ENCODE data around the gene ZNF689.

Gene ZNF689

GRCh38 chr16:30606004-30606403 lies 4.2 kb downstream of the ZNF689 start:
- H3K4me3 ChIP-seq (ENCODE audit: control insufficient read depth, low read depth, low read length): no peak overlapping the region
- no peak for DNase-seq (ENCODE audit: low read depth)
- TF ChIP-seq CTCF (IDR thresholded peaks at IDR 0.05; ENCODE audit: control insufficient read depth, insufficient read depth, low read depth, low read length, missing control alignments): no peak

GRCh38 chr16:30605158-30605557 lies 5.0 kb downstream of the ZNF689 start:
- no peak overlapping the region for H3K4me3 ChIP-seq (ENCODE audit: control insufficient read depth, low read depth, low read length)
- no peak for DNase-seq (ENCODE audit: low read depth)
- TF ChIP-seq CTCF (IDR thresholded peaks at IDR 0.05; ENCODE audit: control insufficient read depth, insufficient read depth, low read depth, low read length, missing control alignments): no peak

DNA sequence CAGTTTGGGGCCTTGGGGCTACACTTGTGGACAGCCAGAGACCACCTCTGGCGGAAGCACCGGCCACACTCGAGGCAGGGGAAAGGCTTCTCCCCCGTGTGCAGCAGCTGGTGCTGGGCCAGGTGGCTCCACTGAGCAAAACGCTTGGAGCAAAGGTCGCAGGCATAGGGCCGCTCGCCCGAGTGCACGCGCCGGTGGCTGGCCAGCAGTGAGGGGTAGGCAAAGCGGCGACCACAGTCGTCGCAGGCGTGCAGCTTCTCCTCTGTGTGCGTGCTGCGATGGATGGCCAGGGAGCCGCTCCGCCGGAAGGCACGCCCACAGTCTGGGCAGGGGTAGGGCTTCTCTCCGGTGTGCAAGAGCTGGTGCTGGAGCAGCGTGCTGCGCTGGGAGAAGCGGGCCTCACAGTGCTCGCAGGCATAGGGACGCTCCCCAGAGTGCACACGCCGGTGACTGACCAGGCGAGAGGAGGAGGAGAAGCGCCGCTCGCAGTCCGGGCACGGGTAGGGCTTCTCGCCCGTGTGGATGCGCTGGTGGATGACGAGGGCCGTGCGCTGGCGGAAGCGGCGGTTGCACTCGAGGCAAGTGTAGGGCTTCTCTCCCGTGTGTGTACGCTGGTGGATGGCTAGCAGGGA lies 5.8 kb downstream of the ZNF689 start:
- no peak for TF ChIP-seq CTCF (IDR thresholded peaks at IDR 0.05; ENCODE audit: control insufficient read depth, insufficient read depth, low read depth, low read length, missing control alignments)
- no peak overlapping the region for H3K4me3 ChIP-seq (ENCODE audit: control insufficient read depth, low read depth, low read length)
- DNase-seq (ENCODE audit: low read depth): no peak

- H3K4me3 ChIP-seq (ENCODE audit: control insufficient read depth, low read depth, low read length): no peak overlapping the region
- no peak for DNase-seq (ENCODE audit: low read depth)
- TF ChIP-seq CTCF (IDR thresholded peaks at IDR 0.05; ENCODE audit: control insufficient read depth, insufficient read depth, low read depth, low read length, missing control alignments): no peak
Observed at GRCh38 chr16:30603945-30604315, 6.3 kb downstream of the ZNF689 start.

DNA sequence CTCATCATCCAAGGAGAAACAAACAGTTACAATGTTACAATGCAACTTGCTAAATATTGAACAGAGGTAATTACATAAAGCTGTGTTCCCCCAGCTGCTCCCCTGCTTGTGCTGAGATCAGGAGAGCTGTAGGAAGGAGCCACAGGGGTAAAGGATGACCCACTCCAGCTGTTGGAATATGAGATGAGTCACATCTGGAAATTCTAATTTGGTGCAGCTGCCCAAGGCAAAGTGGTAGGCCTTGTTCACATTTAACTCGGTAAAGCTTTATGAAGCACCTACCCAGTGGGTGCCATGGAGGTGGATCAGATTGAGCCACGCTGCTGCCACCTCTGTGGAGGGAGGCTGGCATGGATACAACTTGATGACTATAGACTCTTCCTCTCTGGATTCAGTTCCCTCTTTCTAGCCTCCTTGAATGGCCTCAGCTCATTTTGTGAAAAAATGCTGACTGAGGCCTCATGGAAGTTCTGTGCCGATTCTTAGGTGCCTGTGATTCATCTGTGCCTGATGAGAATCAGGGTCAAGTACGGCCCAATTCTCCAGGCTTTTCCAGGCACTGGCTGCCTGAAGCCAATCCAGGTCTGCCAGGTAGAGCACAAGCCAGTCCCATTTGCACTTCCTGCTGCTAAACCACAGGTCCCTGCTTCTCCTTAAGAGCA lies 7.4 kb downstream of the ZNF689 start:
- no peak overlapping the region for H3K4me3 ChIP-seq (ENCODE audit: control insufficient read depth, low read depth, low read length)
- TF ChIP-seq CTCF (IDR thresholded peaks at IDR 0.05; ENCODE audit: control insufficient read depth, insufficient read depth, low read depth, low read length, missing control alignments): no peak
- DNase-seq (ENCODE audit: low read depth): no peak

- DNase-seq (ENCODE audit: low read depth): no peak
- no peak overlapping the region for H3K4me3 ChIP-seq (ENCODE audit: control insufficient read depth, low read depth, low read length)
- TF ChIP-seq CTCF (IDR thresholded peaks at IDR 0.05; ENCODE audit: control insufficient read depth, insufficient read depth, low read depth, low read length, missing control alignments): no peak
Observed at GRCh38 chr16:30601966-30602365, 8.2 kb downstream of the ZNF689 start.

Measured in AG09309 (cell line).